Osteocyte (in vitro differentiated cells): ENCODE results near the gene PIGP. TPM values are rescaled to one million over a fixed set of nuclear protein-coding genes. Genes with fewer than 3 reads are reported as not detected.
"Not testable (repeated sequence)": the region's sequence is repeated elsewhere in the genome, so short reads cannot be mapped to it uniquely, and the experiment has no call there.

Experiments used
- DNase-seq: peaks from one replicate; pipeline ENCODE4 v3.0.0; 2021; ENCODE audit warnings: mixed read lengths; ENCODE audit not compliant: unreplicated experiment; ENCODE audit errors: extremely low spot score
- H3K27ac Mint-ChIP-seq: one replicate; pipeline ENCODE4 v1.8.0; 2021; ENCODE audit warnings: mild to moderate bottlenecking, mixed read lengths; ENCODE audit not compliant: unreplicated experiment
- H3K27me3 Mint-ChIP-seq: one replicate; pipeline ENCODE4 v1.8.0; 2021; ENCODE audit warnings: mixed read lengths; ENCODE audit not compliant: unreplicated experiment
- H3K36me3 Mint-ChIP-seq: one replicate; pipeline ENCODE4 v1.8.0; 2021; ENCODE audit warnings: mixed read lengths; ENCODE audit not compliant: unreplicated experiment
- H3K4me1 Mint-ChIP-seq: one replicate; pipeline ENCODE4 v1.8.0; 2021; ENCODE audit warnings: mixed read lengths; ENCODE audit not compliant: unreplicated experiment
- H3K4me3 Mint-ChIP-seq: one replicate; pipeline ENCODE4 v1.8.0; 2021; ENCODE audit warnings: mild to moderate bottlenecking, moderate library complexity, mixed read lengths; ENCODE audit not compliant: unreplicated experiment
- H3K9me3 Mint-ChIP-seq: one replicate; pipeline ENCODE4 v1.8.0; 2021; ENCODE audit warnings: mixed read lengths; ENCODE audit not compliant: unreplicated experiment
- CTCF ChIP-seq: fragments of 200-600 bp; sonication (generic); IDR thresholded peaks from 2 replicates; pipeline ENCODE4 v1.5.0; 2021; ENCODE audit warnings: antibody characterized with exemption, mild to moderate bottlenecking, moderate library complexity
- total RNA-seq: library from RNA; stranded (reverse); gene quantifications from 2 replicates; pipeline ENCODE4 v1.2.1, GENCODE V29; 2021

PIGP gene
- total RNA-seq, 1 donor from 2014 or later = 19.7 TPM

- no peak for DNase-seq
- Mint-ChIP-seq H3K4me3 (no peak overlapping the region), H3K9me3 (no peaks in the 10 kb centered on the region), H3K27ac (no peak overlapping the region), H3K27me3 (peaks cover 10% of the 10 kb centered on the region), H3K4me1 (peaks cover 11% of the 10 kb centered on the region), H3K36me3 (no peaks in the 10 kb centered on the region)
- TF ChIP-seq CTCF = no peak
Measured at GRCh38 chr21:37055271-37055855, 17.5 kb downstream of the PIGP start.

- not testable (repeated sequence) for H3K4me3 Mint-ChIP-seq, H3K36me3 Mint-ChIP-seq, DNase-seq, H3K9me3 Mint-ChIP-seq, H3K4me1 Mint-ChIP-seq, H3K27ac Mint-ChIP-seq
- H3K27me3 Mint-ChIP-seq = peaks cover 31% of the 10 kb centered on the region
Measured at GRCh38 chr21:37049741-37050140, 23.1 kb downstream of the PIGP start.

- H3K9me3 Mint-ChIP-seq = no peaks in the 10 kb centered on the region
Measured at GRCh38 chr21:37047079-37047478, 25.8 kb downstream of the PIGP start.

GRCh38 chr21:37045556-37045955, 27.3 kb downstream of the PIGP start:
- H3K4me1 Mint-ChIP-seq = peaks cover 3% of the 10 kb centered on the region
- no peak overlapping the region for H3K27ac Mint-ChIP-seq
- H3K36me3 Mint-ChIP-seq = no peaks in the 10 kb centered on the region
- TF ChIP-seq CTCF = no peak
- no peak for DNase-seq
- no peak overlapping the region for H3K4me3 Mint-ChIP-seq
- H3K27me3 Mint-ChIP-seq = peaks cover 23% of the 10 kb centered on the region
- H3K9me3 Mint-ChIP-seq = no peaks in the 10 kb centered on the region

More at GRCh38 chr21:37047079-37047478, 25.8 kb downstream of the PIGP start:
- Mint-ChIP-seq H3K4me1 (peaks cover 3% of the 10 kb centered on the region), H3K4me3 (no peak overlapping the region), H3K36me3 (no peaks in the 10 kb centered on the region), H3K27ac (no peak overlapping the region), H3K27me3 (peaks cover 26% of the 10 kb centered on the region)
- no peak for DNase-seq
- no peak for TF ChIP-seq CTCF

- no peaks in the 10 kb centered on the region for H3K9me3 Mint-ChIP-seq
- peaks cover 3% of the 10 kb centered on the region for H3K4me1 Mint-ChIP-seq
- no peak overlapping the region for H3K4me3 Mint-ChIP-seq
- H3K36me3 Mint-ChIP-seq = no peaks in the 10 kb centered on the region
- H3K27ac Mint-ChIP-seq = no peak overlapping the region
- no peak for DNase-seq
- H3K27me3 Mint-ChIP-seq = peaks cover 19% of the 10 kb centered on the region
- TF ChIP-seq CTCF = no peak
Measured at GRCh38 chr21:37045149-37045548, 27.7 kb downstream of the PIGP start.

GRCh38 chr21:37044643-37045042, 28.2 kb downstream of the PIGP start:
- H3K4me1 Mint-ChIP-seq = peaks cover 3% of the 10 kb centered on the region
- no peaks in the 10 kb centered on the region for H3K36me3 Mint-ChIP-seq
- no peak for TF ChIP-seq CTCF
- no peak overlapping the region for H3K27ac Mint-ChIP-seq
- no peak overlapping the region for H3K4me3 Mint-ChIP-seq
- H3K9me3 Mint-ChIP-seq = no peaks in the 10 kb centered on the region
- DNase-seq = no peak
- peaks cover 16% of the 10 kb centered on the region for H3K27me3 Mint-ChIP-seq
